Endothelial cell of umbilical vein (primary cell): ENCODE data around the gene GRIK1. TPM values are rescaled to one million over a fixed set of nuclear protein-coding genes. Genes with fewer than 3 reads are reported as not detected.

Experiments
- BruUV-seq: library from RNA; stranded (reverse); fragments of 400-500 nt; replicated peaks from 2 replicates; lab custom pipeline; 2021; lab: Mats Ljungman, UMichigan
- CTCF ChIA-PET: fragments of 300-600, 350-600 bp; sonication (Branson Sonifier 250); formaldehyde crosslinking; loops from one replicate; lab custom pipeline; 2021; ENCODE audit warnings: antibody characterized with exemption, inconsistent platforms; lab: Charles Lee
- POLR2A ChIA-PET: fragments of 300-600, 350-600 bp; sonication (Branson Sonifier 250); formaldehyde crosslinking; loops from one replicate; lab custom pipeline; 2021; ENCODE audit warnings: antibody characterized with exemption, inconsistent platforms; lab: Charles Lee
- DNase-seq: peaks from one replicate; pipeline ENCODE4 v3.0.0-alpha.2; 2011; ENCODE audit warnings: low read depth, low spot score
- FAIRE-seq: peaks from 2 replicates; lab custom pipeline; 2011; peaks lifted over from hg19 to GRCh38; lab: Jason Lieb, UNC
- H2AFZ ChIP-seq: 2 replicates; pipeline ENCODE4 v1.6.0; 2012; ENCODE audit warnings: low read depth, low read length, control low read depth, inconsistent platforms
- H3K27ac ChIP-seq: 2 replicates; pipeline ENCODE4 v1.5.1; 2011; ENCODE audit warnings: low read depth, mild to moderate bottlenecking, control low read depth, low read length, moderate library complexity; ENCODE audit not compliant: insufficient read depth
- H3K27me3 ChIP-seq, 2 experiments: 2 replicates each; pipeline versions ENCODE4 v1.6.0 to v1.6.1; 2011; ENCODE audit warnings: low read length in 2 of 2, mixed read lengths in 1 of 2; ENCODE audit not compliant: control insufficient read depth in 2 of 2, insufficient read depth in 2 of 2
- H3K36me3 ChIP-seq, 2 experiments: 2 replicates in 1 of 2; 3 replicates in 1 of 2; pipeline ENCODE4 v1.5.1; 2011; ENCODE audit warnings: low read length in 2 of 2, mild to moderate bottlenecking in 1 of 2, moderate library complexity in 1 of 2; ENCODE audit not compliant: control insufficient read depth in 2 of 2, insufficient read depth in 2 of 2; ENCODE audit errors: extremely low read depth in 1 of 2
- H3K4me1 ChIP-seq: 3 replicates; pipeline ENCODE4 v1.5.1; 2011; ENCODE audit warnings: mild to moderate bottlenecking, low read length; ENCODE audit not compliant: control insufficient read depth, insufficient read depth; ENCODE audit errors: extremely low read depth
- H3K4me2 ChIP-seq: 2 replicates; pipeline ENCODE4 v1.6.1; 2011; ENCODE audit warnings: low read length, control low read depth, mixed read lengths; ENCODE audit not compliant: insufficient read depth
- H3K4me3 ChIP-seq, 3 experiments: fragments of 200-600 bp in 1 of 3; sonication (generic), shearing (Covaris generic) in 1 of 3; replicated peaks in 1 of 3; 2 replicates each; pipeline ENCODE4 v1.5.1; 2011 to 2016; ENCODE audit warnings: control low read depth in 3 of 3, low read length in 3 of 3, mild to moderate bottlenecking in 2 of 3, inconsistent platforms in 1 of 3, low read depth in 1 of 3, moderate library complexity in 1 of 3; ENCODE audit not compliant: insufficient read depth in 1 of 3
- H3K79me2 ChIP-seq: 2 replicates; pipeline ENCODE4 v1.6.0; 2012; ENCODE audit warnings: low read length, inconsistent platforms; ENCODE audit not compliant: control insufficient read depth, insufficient read depth
- H3K9ac ChIP-seq: replicated peaks from 2 replicates; pipeline ENCODE3; 2011; ENCODE audit warnings: low read length, control low read depth; ENCODE audit not compliant: insufficient read depth; ENCODE audit errors: extremely low read depth
- H3K9me1 ChIP-seq: replicated peaks from 3 replicates; pipeline ENCODE4 v1.6.0; 2011; ENCODE audit warnings: mild to moderate bottlenecking, low read length; ENCODE audit not compliant: control insufficient read depth, insufficient read depth; ENCODE audit errors: extremely low read depth
- H3K9me3 ChIP-seq: replicated peaks from 2 replicates; pipeline ENCODE4 v1.5.1; 2012; ENCODE audit warnings: low read length, inconsistent platforms; ENCODE audit not compliant: control insufficient read depth, insufficient read depth
- H4K20me1 ChIP-seq: replicated peaks from 2 replicates; pipeline ENCODE3; 2011; ENCODE audit warnings: mild to moderate bottlenecking, low read length; ENCODE audit not compliant: control insufficient read depth, insufficient read depth; ENCODE audit errors: extremely low read depth
- CTCF ChIP-seq, 2 donors: IDR thresholded peaks; 1 replicate in 1 of 2; 2 replicates in 1 of 2; pipeline ENCODE4 v1.5.1; 2011; ENCODE audit warnings: low read length in 2 of 2, mild to moderate bottlenecking in 2 of 2, moderate library complexity in 2 of 2, control low read depth in 1 of 2, inconsistent platforms in 1 of 2, low read depth in 1 of 2; ENCODE audit not compliant: insufficient read depth in 1 of 2; ENCODE audit errors: extremely low read depth in 1 of 2
- EZH2 ChIP-seq: IDR thresholded peaks from 2 replicates; pipeline ENCODE4 v1.6.1; 2012; ENCODE audit warnings: borderline replicate concordance, low read depth, mild to moderate bottlenecking, moderate library complexity, low read length, inconsistent platforms; ENCODE audit not compliant: severe bottlenecking
- FOS ChIP-seq: IDR thresholded peaks from 2 replicates; pipeline ENCODE4 v1.6.1; 2011; ENCODE audit warnings: mild to moderate bottlenecking, low read length, moderate library complexity, borderline replicate concordance; ENCODE audit not compliant: insufficient read depth
- GATA2 ChIP-seq: IDR thresholded peaks from 2 replicates; pipeline ENCODE4 v1.7.0; 2011; ENCODE audit warnings: low read depth, mild to moderate bottlenecking, moderate library complexity, mixed read lengths, low read length; ENCODE audit not compliant: insufficient read length, insufficient read depth
- JUN ChIP-seq: IDR thresholded peaks from 2 replicates; pipeline ENCODE4 v1.6.1; 2011; ENCODE audit warnings: borderline replicate concordance, low read depth; ENCODE audit not compliant: insufficient read length, insufficient read depth
- MAX ChIP-seq: IDR thresholded peaks from 2 replicates; pipeline ENCODE4 v1.6.1; 2011; ENCODE audit not compliant: insufficient read depth, insufficient read length
- MYC ChIP-seq: IDR thresholded peaks from one replicate; pipeline ENCODE4 v1.6.1; 2011; ENCODE audit warnings: mild to moderate bottlenecking, low read depth, low read length
- POLR2A ChIP-seq: IDR thresholded peaks from 2 replicates; pipeline ENCODE4 v1.6.1; 2012; ENCODE audit warnings: low read depth, mild to moderate bottlenecking, control low read depth, low read length
- POLR2AphosphoS5 ChIP-seq: IDR thresholded peaks from 2 replicates; pipeline ENCODE4 v1.6.1; 2012; ENCODE audit warnings: low read depth, mild to moderate bottlenecking, control low read depth, low read length, moderate library complexity; ENCODE audit not compliant: insufficient read depth
- dilution Hi-C: fragments of 300-500 bp; cut with MboI; formaldehyde crosslinking; loops from one replicate; pipeline ENCODE4 v1.15.0; 2019; ENCODE audit warnings: low sequenced_read_pairs; ENCODE audit not compliant: extremely low pct_ligation_motif_present
- intact Hi-C: fragments of 100-400 bp; cut with micrococcal nuclease; formaldehyde crosslinking; loops from one replicate; pipeline ENCODE4 v1.10.0; 2022
- polyA plus RNA-seq, 4 experiments: library from polyadenylated mRNA; depleted of rRNA in 3 of 4; stranded (reverse) in 3 of 4; unstranded in 1 of 4; fragments of >200 nt; gene quantifications; 2 replicates each; pipeline versions ENCODE4 v1.2.1 to v1.2.3, GENCODE V29; 2011 to 2012; ENCODE audit warnings: missing spikeins in 1 of 4
- total RNA-seq: library from RNA; stranded (reverse); gene quantifications from 2 replicates; pipeline ENCODE4 v1.2.3, GENCODE V29; 2021

Gene GRIK1
- total and polyA plus RNA-seq, 2 donors (not counting 3 experiments of a cell fraction or from before 2014, with no cell fraction given): not detected

- Histone ChIP-seq H3K27me3 (no peaks in the 10 kb centered on the region), H4K20me1 (no peaks in the 10 kb centered on the region), H3K27ac (no peak overlapping the region), H3K9me1 (no peaks in the 10 kb centered on the region), H3K9me3 (no peaks in the 10 kb centered on the region), H3K9ac (no peak overlapping the region), H3K4me3 (no peak overlapping the region), H3K36me3 (no peaks in the 10 kb centered on the region), H3K4me1 (no peaks in the 10 kb centered on the region), H3K79me2 (no peaks in the 10 kb centered on the region), H3K4me2 (no peak overlapping the region), H2AFZ (no peak overlapping the region)
- ChIA-PET CTCF (no interaction called here), POLR2A (no interaction called here)
- no peak for DNase-seq
- no peak for FAIRE-seq
- TF ChIP-seq POLR2AphosphoS5 (no peak), FOS (no peak), CTCF (IDR thresholded peaks at IDR 0.05; ENCODE audit: extremely low read depth in 1 of 2, insufficient read depth in 1 of 2, low read depth in 1 of 2, low read length in 2 of 2) (no peak), EZH2 (no peak), GATA2 (no peak), MYC (no peak), POLR2A (no peak), JUN (no peak), MAX (no peak)
- intact Hi-C loops: no loop called here
- BruUV-seq: no TSS peak
- dilution Hi-C loops: no loop called here
Measured at GRCh38 chr21:29712818-29713217, 227.0 kb downstream of the GRIK1 start.
